OCI-LY7 (cell line): ENCODE data around the gene BICDL1.

Source experiments
- EZH2phosphoT487 ChIP-seq: fragments of 200-600 bp; sonication (generic); IDR thresholded peaks from 2 replicates; pipeline ENCODE4 v1.6.1; 2018; ENCODE audit warnings: low read depth, borderline replicate concordance, mild to moderate bottlenecking, mixed run types, antibody characterized with exemption, low read length, moderate library complexity, mixed read lengths
- TF ChIP-seq, protein P1 (sequence below): fragments of 200-600 bp; sonication (generic); conservative IDR thresholded peaks from 2 replicates; pipeline ENCODE4 v1.5.1; 2014; ENCODE audit warnings: mild to moderate bottlenecking, antibody characterized with exemption, low read length, moderate library complexity, mixed read lengths

GRCh38 chr12:120075034-120075616, 86.1 kb downstream of the BICDL1 start:
- TF ChIP-seq, protein P1, sequence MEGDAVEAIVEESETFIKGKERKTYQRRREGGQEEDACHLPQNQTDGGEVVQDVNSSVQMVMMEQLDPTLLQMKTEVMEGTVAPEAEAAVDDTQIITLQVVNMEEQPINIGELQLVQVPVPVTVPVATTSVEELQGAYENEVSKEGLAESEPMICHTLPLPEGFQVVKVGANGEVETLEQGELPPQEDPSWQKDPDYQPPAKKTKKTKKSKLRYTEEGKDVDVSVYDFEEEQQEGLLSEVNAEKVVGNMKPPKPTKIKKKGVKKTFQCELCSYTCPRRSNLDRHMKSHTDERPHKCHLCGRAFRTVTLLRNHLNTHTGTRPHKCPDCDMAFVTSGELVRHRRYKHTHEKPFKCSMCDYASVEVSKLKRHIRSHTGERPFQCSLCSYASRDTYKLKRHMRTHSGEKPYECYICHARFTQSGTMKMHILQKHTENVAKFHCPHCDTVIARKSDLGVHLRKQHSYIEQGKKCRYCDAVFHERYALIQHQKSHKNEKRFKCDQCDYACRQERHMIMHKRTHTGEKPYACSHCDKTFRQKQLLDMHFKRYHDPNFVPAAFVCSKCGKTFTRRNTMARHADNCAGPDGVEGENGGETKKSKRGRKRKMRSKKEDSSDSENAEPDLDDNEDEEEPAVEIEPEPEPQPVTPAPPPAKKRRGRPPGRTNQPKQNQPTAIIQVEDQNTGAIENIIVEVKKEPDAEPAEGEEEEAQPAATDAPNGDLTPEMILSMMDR, result no peak
- TF ChIP-seq EZH2phosphoT487, result no peak
